ENCODE measurements around the gene YIPF7. TPM values are rescaled to one million over a fixed set of nuclear protein-coding genes. Genes with fewer than 3 reads are reported as not detected.
A peak's percentile ranks its signal among the peaks of the same experiment; 100 is the strongest.

The YIPF7 gene
- polyA plus RNA-seq, 2 of the 4 experiments (the other 2 are of a cell fraction): not detected

- no peaks in the 10 kb centered on the region for H3K9me3 ChIP-seq
- no peak for FAIRE-seq
- TF ChIP-seq HES2 (IDR thresholded peaks at IDR 0.05) (no peak), SMC3 (IDR thresholded peaks at IDR 0.05) (no peak), CHD4 (IDR thresholded peaks at IDR 0.05; ENCODE audit: borderline replicate concordance) (no peak), REST (IDR thresholded peaks at IDR 0.05) (no peak), NFE2L2 (conservative IDR thresholded peaks at IDR 0.05; ENCODE audit: low read length) (no peak), ZFP36 (IDR thresholded peaks at IDR 0.05; ENCODE audit: borderline replicate concordance, partially characterized antibody) (no peak), GATA3 (IDR thresholded peaks at IDR 0.05; ENCODE audit: borderline replicate concordance) (no peak)
These were observed 13.3 kb downstream of the YIPF7 start for GRCh38 chr4:44638091-44638490.

GRCh38 chr4:44632733-44633132 lies 18.7 kb downstream of the YIPF7 start:
- DNase-seq (ENCODE audit: low read depth in 1 of 2, low spot score in 1 of 2) (no peak), ATAC-seq (no peak), FAIRE-seq (no peak)
- 23% methylated on average over 8 of the region's 8 CpGs for WGBS (ENCODE audit: missing lambda C conversion rate)
- H3K4me3 ChIP-seq: no peak overlapping the region
- H3K4me1 ChIP-seq: no peaks in the 10 kb centered on the region
- CTCF ChIA-PET: interaction anchor here (0.8 to 1.0 kb wide), 2 partner anchors 10 to 1637 kb away, joined by 3 read pairs; no protein-coding TSS in a partner anchor
- TF ChIP-seq MYC (IDR thresholded peaks at IDR 0.05; ENCODE audit: borderline replicate concordance, low read length): no peak
- no peak for TF ChIP-seq POLR2AphosphoS2 (conservative IDR thresholded peaks at IDR 0.05; ENCODE audit: low read length)
- no peak for TF ChIP-seq ATOH8 (CRISPR knock-in tag; IDR thresholded peaks at IDR 0.05; ENCODE audit: low read depth)
- TF ChIP-seq CHD4 (IDR thresholded peaks at IDR 0.05; ENCODE audit: borderline replicate concordance): no peak
- TF ChIP-seq HDAC2 (IDR thresholded peaks at IDR 0.05): no peak
- no peak for TF ChIP-seq FOXS1 (CRISPR knock-in tag; IDR thresholded peaks at IDR 0.05)
- TF ChIP-seq JUNB (IDR thresholded peaks at IDR 0.05): no peak
- TF ChIP-seq EP300 (IDR thresholded peaks at IDR 0.05): no peak
- no peak for TF ChIP-seq NR3C1 (IDR thresholded peaks at IDR 0.05)
- TF ChIP-seq CBX8 (IDR thresholded peaks at IDR 0.05): no peak
- TF ChIP-seq SMC3 (IDR thresholded peaks at IDR 0.05): no peak
- no peak for TF ChIP-seq RCOR1 (IDR thresholded peaks at IDR 0.05; ENCODE audit: low read depth, low read length)
- H3K9me3 ChIP-seq: no peaks in the 10 kb centered on the region
- H3K27ac ChIP-seq: no peak overlapping the region
- H3K4me2 ChIP-seq: no peak overlapping the region
- POLR2A ChIA-PET: no interaction called here

More at GRCh38 chr4:44638091-44638490, 13.3 kb downstream of the YIPF7 start:
- 32% methylated on average over 4 of the region's 4 CpGs for WGBS (ENCODE audit: missing lambda C conversion rate)
- ChIA-PET POLR2A (no interaction called here), CTCF (no interaction called here)
- Histone ChIP-seq H3K27ac (no peak overlapping the region), H3K4me2 (no peak overlapping the region), H3K4me1 (no peaks in the 10 kb centered on the region), H3K4me3 (no peak overlapping the region)
- DNase-seq (ENCODE audit: low read depth in 1 of 2, low spot score in 1 of 2): no peak
- no peak for ATAC-seq

GRCh38 chr4:44632089-44632488 lies 19.3 kb downstream of the YIPF7 start:
- H3K27ac ChIP-seq: no peak overlapping the region
- CTCF ChIA-PET: interaction anchor here (0.8 kb wide), 1 partner anchor 10 kb away, joined by 3 read pairs; no protein-coding TSS in a partner anchor
- no peaks in the 10 kb centered on the region for H3K4me1 ChIP-seq
- DNase-seq (ENCODE audit: low read depth in 1 of 2, low spot score in 1 of 2): no peak
- no peak for FAIRE-seq
- no peak for ATAC-seq
- H3K4me3 ChIP-seq: no peak overlapping the region
- 27% methylated on average over 4 of the region's 4 CpGs for WGBS (ENCODE audit: missing lambda C conversion rate)
- H3K4me2 ChIP-seq: no peak overlapping the region
- POLR2A ChIA-PET: no interaction called here
- 0 out of 3 replicates have a peak, but pooled peaks have one; percentile 6 for TF ChIP-seq SMC3 (IDR thresholded peaks at IDR 0.05)
- peak in 1 of 2 experiments; percentile 18; a peak in 1 of 5 replicates for TF ChIP-seq RAD21 (conservative IDR thresholded peaks at IDR 0.05 in 1 of 2, IDR thresholded peaks at IDR 0.05 in 1 of 2)
- TF ChIP-seq KDM1A (IDR thresholded peaks at IDR 0.05; ENCODE audit: low read depth): no peak
- TF ChIP-seq BHLHE40 (IDR thresholded peaks at IDR 0.05; ENCODE audit: low read depth, low read length): no peak
- TF ChIP-seq CTCF (IDR thresholded peaks at IDR 0.05): peak; percentile 14; the same call in 1 of the 3 replicates
- no peak for TF ChIP-seq EHMT2 (IDR thresholded peaks at IDR 0.05; ENCODE audit: low read depth)
- TF ChIP-seq POLR2A (IDR thresholded peaks at IDR 0.05; ENCODE audit: low read length): no peak
- no peak for TF ChIP-seq HOXA7 (CRISPR knock-in tag; IDR thresholded peaks at IDR 0.05)
- no peak for TF ChIP-seq KDM5A (IDR thresholded peaks at IDR 0.05)
- no peaks in the 10 kb centered on the region for H3K9me3 ChIP-seq
